NCI-H2081 (cell line): ENCODE results near the gene ESYT2.
A peak's percentile ranks its signal among the peaks of the same experiment; 100 is the strongest.
"Not testable (repeated sequence)": the region's sequence is repeated elsewhere in the genome, so short reads cannot be mapped to it uniquely, and the experiment has no call there.

ENCODE experiments used
- DNase-seq, 2 experiments: peaks; one replicate each; lab custom pipeline; 2025; lab: John Stamatoyannopoulos, UW

The ESYT2 gene

GRCh38 chr7:158724658-158725505 lies 104.4 kb downstream of the ESYT2 start:
- DNase-seq: no peak

GRCh38 chr7:158723714-158724385 lies 105.5 kb downstream of the ESYT2 start:
- no peak for DNase-seq

GRCh38 chr7:158723266-158723665 lies 106.0 kb downstream of the ESYT2 start:
- DNase-seq: no peak

- DNase-seq: no peak
Measured at GRCh38 chr7:158722574-158723237, 106.6 kb downstream of the ESYT2 start.

GRCh38 chr7:158720112-158720511 lies 109.2 kb downstream of the ESYT2 start:
- DNase-seq: no peak

DNA sequence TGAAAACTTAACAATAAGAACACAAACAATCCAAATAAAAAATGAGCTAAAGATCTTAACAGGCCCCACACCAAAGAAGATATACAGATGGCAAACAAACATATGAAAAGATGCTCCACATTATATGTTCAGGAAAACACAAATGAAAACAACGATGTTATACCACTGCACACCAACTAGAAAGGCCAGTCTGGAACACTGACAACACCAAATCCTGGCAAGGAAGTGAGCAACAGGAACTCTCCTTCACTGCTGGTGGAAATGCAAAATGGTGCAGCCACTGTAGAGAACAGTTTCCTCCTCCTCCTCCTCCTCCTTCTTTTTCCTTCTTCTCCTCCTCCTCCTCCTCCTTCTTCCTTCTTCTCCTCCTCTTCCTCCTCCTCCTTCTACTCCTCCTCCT lies 112.5 kb downstream of the ESYT2 start:
- no peak for DNase-seq

- no peak for DNase-seq
Measured at GRCh38 chr7:158710651-158711102, 118.6 kb downstream of the ESYT2 start.

DNA sequence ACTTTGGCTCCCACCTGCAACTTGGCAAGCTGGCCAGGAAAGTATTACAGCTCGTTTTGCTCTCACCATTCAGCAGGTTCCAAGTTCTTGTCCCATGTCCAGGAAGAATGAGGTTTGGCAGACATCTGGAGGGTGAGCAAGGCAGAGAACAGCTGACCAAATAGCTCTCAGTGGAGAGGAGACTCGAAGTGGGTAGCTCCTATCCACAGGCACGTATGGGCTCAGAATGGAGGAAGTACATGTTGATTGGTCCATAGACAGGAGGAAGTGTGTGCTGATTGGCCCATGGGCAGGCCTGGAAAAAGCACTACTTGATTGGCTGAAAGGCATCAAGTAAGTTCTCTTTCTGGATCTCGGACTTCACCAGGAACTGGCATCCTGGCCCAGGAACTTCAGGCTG lies 121.7 kb downstream of the ESYT2 start:
- DNase-seq: no peak

DNA sequence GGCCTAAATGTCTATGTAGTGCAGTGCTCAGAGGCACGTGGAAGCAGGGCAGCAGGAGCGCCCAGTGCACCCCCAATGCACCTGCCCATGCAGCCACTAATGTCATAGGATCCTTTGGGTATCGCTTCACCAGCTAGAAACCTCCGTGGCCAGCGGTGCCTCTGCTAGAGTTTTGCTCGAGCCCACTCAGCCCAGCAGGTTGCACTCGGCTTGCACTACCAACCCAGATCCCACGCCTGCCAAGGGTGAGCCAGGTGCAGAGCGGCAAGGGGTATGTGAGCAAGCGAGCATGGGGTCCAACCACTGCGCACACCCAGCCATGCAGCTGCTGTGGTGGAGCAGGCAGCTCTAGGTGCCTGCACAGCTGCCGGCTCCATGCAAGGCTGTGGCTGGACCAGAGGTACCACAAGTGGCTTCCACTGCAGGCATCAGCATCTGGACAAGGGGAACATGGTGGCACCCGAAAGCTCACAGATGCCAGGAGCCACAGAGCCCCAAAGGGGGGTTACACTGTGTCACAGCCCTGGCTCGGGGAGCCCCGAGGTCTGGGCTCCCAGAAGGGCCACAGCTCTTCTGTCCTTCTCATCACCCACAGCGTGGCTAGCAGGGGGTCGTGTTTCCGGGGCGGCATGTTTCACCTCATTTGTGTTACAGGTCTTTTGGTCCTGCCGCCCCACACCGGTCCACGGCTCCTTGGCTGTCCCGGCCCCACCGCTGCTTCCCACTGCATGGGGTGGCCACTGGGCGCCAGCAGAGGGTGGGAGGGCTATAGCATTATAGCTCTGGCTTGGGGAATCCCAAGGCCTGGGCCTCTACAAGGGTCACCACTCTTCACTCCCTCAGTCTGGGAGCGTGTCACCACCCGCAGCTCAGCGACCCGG lies 122.4 kb downstream of the ESYT2 start:
- no peak for DNase-seq

- no peak for DNase-seq
Measured at GRCh38 chr7:158706273-158706704, 123.0 kb downstream of the ESYT2 start.

DNA sequence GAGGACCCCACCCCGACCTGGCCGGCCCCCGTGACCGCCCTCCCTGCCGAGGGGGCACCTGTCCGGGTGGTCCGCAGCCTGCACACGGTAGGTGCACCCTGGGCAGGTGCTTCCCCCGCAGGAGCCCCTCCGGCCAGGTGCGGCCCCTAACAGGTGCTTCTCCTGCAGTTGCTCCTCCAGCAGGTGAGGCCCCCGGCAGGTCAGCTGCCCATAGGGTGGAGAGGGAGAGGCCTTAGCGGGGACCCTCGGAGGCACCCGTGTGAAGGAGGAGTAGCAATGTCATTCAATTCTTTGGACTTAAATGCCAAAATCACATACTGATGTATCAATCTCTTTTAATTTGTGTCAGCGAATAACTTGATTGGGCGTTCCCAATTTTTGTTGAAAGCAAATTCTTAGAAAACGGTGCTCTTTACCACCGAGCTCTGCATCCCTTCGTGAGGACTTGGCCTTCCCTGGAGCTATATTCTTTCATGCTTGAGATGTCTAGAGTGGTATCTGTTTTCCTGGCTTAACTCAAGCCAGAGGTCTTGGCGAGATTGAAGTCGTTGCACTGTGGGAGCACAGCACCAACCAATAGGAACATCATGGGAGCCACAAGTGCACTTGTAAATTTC lies 124.0 kb downstream of the ESYT2 start:
- peak; percentile 65 to 71 for DNase-seq

- peak; percentile 99 for DNase-seq
Measured at GRCh38 chr7:158704524-158705233, 124.6 kb downstream of the ESYT2 start, which contains the start of gene NCAPG2. Gene NCAPG2, minus strand, starts transcription at chr7:158704804. Its CDS starts 2,905 bp downstream, at chr7:158701899.

DNA sequence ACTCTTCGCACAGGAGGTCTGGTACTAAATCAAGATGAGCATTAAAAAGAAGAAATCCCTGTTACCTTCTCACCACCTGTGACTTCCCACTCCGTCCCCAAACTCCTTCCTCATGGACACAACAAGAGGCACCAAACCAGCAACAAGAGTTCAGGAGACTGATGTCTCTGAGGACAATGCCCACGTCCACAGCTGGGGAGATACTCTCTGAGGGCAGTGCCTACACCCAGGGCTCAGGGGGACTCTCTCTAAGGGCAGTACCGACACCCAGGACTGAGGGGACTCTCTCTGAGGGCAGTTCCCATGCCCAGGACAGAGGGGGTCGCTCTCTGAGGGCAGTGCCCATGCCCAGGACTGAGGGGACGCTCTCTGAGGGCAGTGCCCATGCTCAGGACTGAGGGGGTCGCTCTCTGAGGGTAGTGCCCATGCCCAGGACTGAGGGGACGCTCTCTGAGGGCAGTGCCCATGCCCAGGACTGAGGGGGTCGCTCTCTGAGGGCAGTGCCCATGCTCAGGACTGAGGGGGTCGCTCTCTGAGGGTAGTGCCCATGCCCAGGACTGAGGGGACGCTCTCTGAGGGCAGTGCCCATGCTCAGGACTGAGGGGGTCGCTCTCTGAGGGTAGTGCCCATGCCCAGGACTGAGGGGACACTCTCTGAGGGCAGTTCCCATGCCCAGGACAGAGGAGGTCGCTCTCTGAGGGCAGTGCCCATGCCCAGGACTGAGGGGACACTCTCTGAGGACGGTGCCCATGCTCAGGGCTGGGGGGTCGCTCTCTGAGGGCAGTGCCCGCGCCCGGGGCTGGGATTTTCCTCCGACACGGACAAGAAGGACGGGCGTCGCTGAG lies 125.4 kb downstream of the ESYT2 start:
- DNase-seq: not testable (repeated sequence)

- no peak for DNase-seq
Measured at GRCh38 chr7:158702944-158703343, 126.4 kb downstream of the ESYT2 start.

DNA sequence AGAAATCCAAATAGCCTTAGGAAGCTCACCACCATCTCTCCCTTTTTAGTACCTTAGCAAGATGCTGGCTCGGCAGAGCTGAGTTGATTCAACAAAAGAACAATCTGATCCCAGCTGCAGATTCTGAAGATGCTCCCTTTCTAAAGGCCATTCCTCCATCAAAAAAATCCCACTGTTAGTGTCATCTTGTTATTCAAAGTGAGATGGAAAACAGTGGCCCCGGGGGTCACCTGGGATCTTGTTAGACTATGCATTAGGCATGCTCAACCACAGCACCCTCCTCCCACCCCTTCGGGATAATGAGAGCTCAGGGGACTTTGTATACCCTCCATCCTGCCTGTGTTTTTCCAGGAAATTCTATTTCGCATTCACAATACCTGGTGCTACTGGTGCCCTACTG lies 127.1 kb downstream of the ESYT2 start:
- no peak for DNase-seq

DNA sequence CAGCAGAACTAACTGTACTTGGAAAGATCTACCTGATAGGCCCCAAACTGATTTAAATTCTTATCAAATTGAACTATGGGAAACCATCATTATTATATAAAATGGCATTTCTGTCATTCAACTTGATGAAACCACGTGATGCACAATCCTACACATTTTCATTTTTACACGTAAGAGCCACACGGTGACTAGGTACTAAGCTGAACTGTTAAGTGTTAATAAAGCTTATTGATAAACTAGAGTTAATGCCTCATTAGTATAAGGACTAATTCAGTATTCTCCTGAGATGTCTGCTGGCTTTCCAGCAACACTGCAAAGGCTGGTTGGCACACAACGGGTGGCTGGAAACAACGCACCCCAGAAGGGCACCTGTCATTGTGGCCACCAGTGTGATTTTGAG lies 129.3 kb downstream of the ESYT2 start:
- DNase-seq: no peak

DNA sequence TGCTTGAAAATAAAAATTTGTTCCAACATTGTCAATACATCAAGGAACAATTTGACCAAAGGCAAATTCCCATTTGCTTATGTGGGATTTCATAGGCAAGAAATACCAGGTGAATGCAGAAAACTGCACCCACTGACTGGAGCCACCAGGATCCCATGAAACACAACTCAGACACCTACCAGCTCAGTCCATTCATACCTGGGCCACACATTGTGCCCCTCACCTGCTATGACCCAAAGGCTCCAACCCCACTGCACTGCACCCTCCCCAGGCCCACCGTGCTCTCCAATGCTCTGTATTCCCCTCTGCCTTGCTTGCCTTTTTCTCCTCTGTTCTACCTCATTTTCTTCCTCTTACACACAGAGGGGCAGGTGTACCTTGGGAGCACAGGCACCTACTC lies 130.0 kb downstream of the ESYT2 start:
- no peak for DNase-seq

DNA sequence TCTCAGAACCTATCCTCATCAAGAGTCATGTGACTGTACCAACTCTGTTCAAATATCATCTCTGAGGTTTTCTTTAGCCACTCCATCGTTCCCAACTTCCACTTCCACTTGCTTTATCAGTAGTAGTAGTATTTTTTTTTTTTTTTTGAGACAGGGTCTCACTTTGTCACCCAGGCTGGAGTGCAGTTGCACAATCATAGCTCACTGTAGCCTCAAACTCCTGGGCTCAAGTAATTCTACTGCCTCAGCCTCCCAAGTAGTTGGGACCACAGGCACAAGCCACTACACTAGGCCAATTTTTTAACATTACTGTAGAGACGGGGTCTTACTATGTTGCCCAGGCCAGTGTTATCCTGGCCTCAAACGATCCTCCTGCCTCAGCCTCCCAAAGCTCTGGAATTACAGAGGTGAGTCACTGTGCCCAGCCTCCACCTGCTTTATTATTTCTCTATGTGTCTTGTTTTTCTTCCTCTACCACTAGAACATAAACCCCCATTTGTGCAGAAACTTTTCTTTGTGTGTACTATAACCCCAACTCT lies 130.6 kb downstream of the ESYT2 start:
- DNase-seq: no peak

DNA sequence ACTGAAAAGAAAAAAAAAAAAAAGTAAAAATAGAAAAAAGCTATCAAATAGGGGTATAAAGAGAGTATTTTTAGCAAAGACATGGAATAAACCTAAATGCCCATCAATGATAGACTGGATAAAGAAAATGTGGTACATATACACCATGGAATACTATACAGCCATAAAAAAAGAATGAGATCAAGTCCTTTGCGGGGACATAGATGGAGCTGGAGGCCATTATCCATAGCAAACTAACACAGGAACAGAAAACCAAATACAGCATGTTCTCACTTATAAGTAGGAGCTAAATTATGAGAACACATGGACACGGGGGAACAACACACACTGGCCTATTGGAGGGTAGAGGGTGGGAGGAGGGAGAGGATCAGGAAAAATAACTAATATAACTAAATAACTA lies 131.7 kb downstream of the ESYT2 start:
- not testable (repeated sequence) for DNase-seq
